ENCODE measurements around the gene ARHGEF2. TPM values are rescaled to one million over a fixed set of nuclear protein-coding genes. Genes with fewer than 3 reads are reported as not detected.

The ARHGEF2 gene
- total and polyA plus RNA-seq, 2 of the 13 experiments (the other 11 are each of a cell fraction or from before 2014, with no cell fraction given), result 16.1 to 32.1 TPM

GRCh38 chr1:155978973-155979429 lies 654 bp upstream of the ARHGEF2 start (continued):
- TF ChIP-seq ZNF761 (CRISPR knock-in tag; conservative IDR thresholded peaks at IDR 0.05) (no peak), ZNF260 (CRISPR knock-in tag; IDR thresholded peaks at IDR 0.05; ENCODE audit: borderline replicate concordance, low read depth) (no peak), POGK (CRISPR knock-in tag; conservative IDR thresholded peaks at IDR 0.05) (no peak), ZNF777 (CRISPR knock-in tag; IDR thresholded peaks at IDR 0.05) (0 out of 2 replicates have a peak, but pooled peaks have one; percentile 10), SRSF4 (IDR thresholded peaks at IDR 0.05; ENCODE audit: low read depth, low read length, poor library complexity, severe bottlenecking) (no peak), KLF6 (CRISPR knock-in tag; IDR thresholded peaks at IDR 0.05) (no peak), KLF12 (CRISPR knock-in tag; IDR thresholded peaks at IDR 0.05; ENCODE audit: borderline replicate concordance) (0 out of 2 replicates have a peak, but pooled peaks have one; percentile 48), KLF9 (CRISPR knock-in tag; IDR thresholded peaks at IDR 0.05; ENCODE audit: low read depth) (no peak), PITX1 (CRISPR knock-in tag; IDR thresholded peaks at IDR 0.05) (no peak), ZKSCAN5 (CRISPR knock-in tag; IDR thresholded peaks at IDR 0.05) (no peak), ZNF674 (CRISPR knock-in tag; IDR thresholded peaks at IDR 0.05; ENCODE audit: low read depth) (no peak), YEATS2 (CRISPR knock-in tag; IDR thresholded peaks at IDR 0.05; ENCODE audit: borderline replicate concordance) (no peak), ZNF235 (CRISPR knock-in tag; IDR thresholded peaks at IDR 0.05; ENCODE audit: borderline replicate concordance) (no peak), ZNF713 (CRISPR knock-in tag; IDR thresholded peaks at IDR 0.05) (0 out of 2 replicates have a peak, but pooled peaks have one; percentile 0), TBL1XR1 (IDR thresholded peaks at IDR 0.05; ENCODE audit: borderline replicate concordance, low read length, partially characterized antibody) (no peak), NFE2 (CRISPR knock-in tag; IDR thresholded peaks at IDR 0.05) (no peak), ZNF430 (CRISPR knock-in tag; IDR thresholded peaks at IDR 0.05) (0 out of 2 replicates have a peak, but pooled peaks have one; percentile 22), ZNF562 (CRISPR knock-in tag; IDR thresholded peaks at IDR 0.05; ENCODE audit: borderline replicate concordance) (no peak), CBX5 (CRISPR knock-in tag; IDR thresholded peaks at IDR 0.05; ENCODE audit: borderline replicate concordance) (no peak), SATB2 (CRISPR knock-in tag; IDR thresholded peaks at IDR 0.05) (no peak)
- TF ChIP-seq, protein P1, sequence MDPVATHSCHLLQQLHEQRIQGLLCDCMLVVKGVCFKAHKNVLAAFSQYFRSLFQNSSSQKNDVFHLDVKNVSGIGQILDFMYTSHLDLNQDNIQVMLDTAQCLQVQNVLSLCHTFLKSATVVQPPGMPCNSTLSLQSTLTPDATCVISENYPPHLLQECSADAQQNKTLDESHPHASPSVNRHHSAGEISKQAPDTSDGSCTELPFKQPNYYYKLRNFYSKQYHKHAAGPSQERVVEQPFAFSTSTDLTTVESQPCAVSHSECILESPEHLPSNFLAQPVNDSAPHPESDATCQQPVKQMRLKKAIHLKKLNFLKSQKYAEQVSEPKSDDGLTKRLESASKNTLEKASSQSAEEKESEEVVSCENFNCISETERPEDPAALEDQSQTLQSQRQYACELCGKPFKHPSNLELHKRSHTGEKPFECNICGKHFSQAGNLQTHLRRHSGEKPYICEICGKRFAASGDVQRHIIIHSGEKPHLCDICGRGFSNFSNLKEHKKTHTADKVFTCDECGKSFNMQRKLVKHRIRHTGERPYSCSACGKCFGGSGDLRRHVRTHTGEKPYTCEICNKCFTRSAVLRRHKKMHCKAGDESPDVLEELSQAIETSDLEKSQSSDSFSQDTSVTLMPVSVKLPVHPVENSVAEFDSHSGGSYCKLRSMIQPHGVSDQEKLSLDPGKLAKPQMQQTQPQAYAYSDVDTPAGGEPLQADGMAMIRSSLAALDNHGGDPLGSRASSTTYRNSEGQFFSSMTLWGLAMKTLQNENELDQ (CRISPR knock-in tag; IDR thresholded peaks at IDR 0.05; ENCODE audit: borderline replicate concordance), result no peak
- TF ChIP-seq, protein P2, sequence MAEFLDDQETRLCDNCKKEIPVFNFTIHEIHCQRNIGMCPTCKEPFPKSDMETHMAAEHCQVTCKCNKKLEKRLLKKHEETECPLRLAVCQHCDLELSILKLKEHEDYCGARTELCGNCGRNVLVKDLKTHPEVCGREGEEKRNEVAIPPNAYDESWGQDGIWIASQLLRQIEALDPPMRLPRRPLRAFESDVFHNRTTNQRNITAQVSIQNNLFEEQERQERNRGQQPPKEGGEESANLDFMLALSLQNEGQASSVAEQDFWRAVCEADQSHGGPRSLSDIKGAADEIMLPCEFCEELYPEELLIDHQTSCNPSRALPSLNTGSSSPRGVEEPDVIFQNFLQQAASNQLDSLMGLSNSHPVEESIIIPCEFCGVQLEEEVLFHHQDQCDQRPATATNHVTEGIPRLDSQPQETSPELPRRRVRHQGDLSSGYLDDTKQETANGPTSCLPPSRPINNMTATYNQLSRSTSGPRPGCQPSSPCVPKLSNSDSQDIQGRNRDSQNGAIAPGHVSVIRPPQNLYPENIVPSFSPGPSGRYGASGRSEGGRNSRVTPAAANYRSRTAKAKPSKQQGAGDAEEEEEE (CRISPR knock-in tag; IDR thresholded peaks at IDR 0.05; ENCODE audit: borderline replicate concordance), result no peak
- TF ChIP-seq, protein P3, sequence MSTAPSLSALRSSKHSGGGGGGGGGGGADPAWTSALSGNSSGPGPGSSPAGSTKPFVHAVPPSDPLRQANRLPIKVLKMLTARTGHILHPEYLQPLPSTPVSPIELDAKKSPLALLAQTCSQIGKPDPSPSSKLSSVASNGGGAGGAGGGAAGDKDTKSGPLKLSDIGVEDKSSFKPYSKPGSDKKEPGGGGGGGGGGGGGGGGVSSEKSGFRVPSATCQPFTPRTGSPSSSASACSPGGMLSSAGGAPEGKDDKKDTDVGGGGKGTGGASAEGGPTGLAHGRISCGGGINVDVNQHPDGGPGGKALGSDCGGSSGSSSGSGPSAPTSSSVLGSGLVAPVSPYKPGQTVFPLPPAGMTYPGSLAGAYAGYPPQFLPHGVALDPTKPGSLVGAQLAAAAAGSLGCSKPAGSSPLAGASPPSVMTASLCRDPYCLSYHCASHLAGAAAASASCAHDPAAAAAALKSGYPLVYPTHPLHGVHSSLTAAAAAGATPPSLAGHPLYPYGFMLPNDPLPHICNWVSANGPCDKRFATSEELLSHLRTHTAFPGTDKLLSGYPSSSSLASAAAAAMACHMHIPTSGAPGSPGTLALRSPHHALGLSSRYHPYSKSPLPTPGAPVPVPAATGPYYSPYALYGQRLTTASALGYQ (CRISPR knock-in tag; IDR thresholded peaks at IDR 0.05), result no peak

All from HepG2 (cell line).